ENCODE measurements around the gene VWA7. TPM values are rescaled to one million over a fixed set of nuclear protein-coding genes. Genes with fewer than 3 reads are reported as not detected.
A peak's percentile ranks its signal among the peaks of the same experiment; 100 is the strongest.

The VWA7 gene
- total RNA-seq, 1 experiment from 2014 or later = 2.5 TPM

GRCh38 chr6:31729515-31729978 is 47.6 kb downstream of the VWA7 start:
- Histone ChIP-seq H3K23me2 (ENCODE audit: insufficient read length, low read depth, low read length, poor library complexity, severe bottlenecking) (peaks cover 12% of the 10 kb centered on the region), H2BK5ac (ENCODE audit: insufficient read length, low read length) (no peak overlapping the region), H4K8ac (replicated peaks; ENCODE audit: insufficient read length, low read depth, low read length) (no peak overlapping the region), H2AK5ac (ENCODE audit: insufficient read length, low read length) (no peak overlapping the region), H4K91ac (ENCODE audit: insufficient read length, low read depth, low read length) (no peak overlapping the region), H3K27ac (ENCODE audit: insufficient read length, low read depth, low read length) (no peak overlapping the region), H2BK20ac (ENCODE audit: low read depth, low read length, poor library complexity, severe bottlenecking) (no peak overlapping the region), H3K79me2 (ENCODE audit: insufficient read depth, low read length) (no peaks in the 10 kb centered on the region), H3K9me3 (ENCODE audit: control insufficient read depth, low read depth, low read length) (no peaks in the 10 kb centered on the region), H3K9ac (ENCODE audit: extremely low read depth, insufficient read length, low read length) (peak overlapping the region; percentile 74), H4K20me1 (ENCODE audit: control insufficient read depth, insufficient read depth, insufficient read length) (no peaks in the 10 kb centered on the region), H3K4me2 (ENCODE audit: insufficient read depth, insufficient read length, low read length) (peak overlapping the region; percentile 60), H3K56ac (ENCODE audit: insufficient read length, low read depth, low read length) (no peak overlapping the region), H3K18ac (ENCODE audit: insufficient read length, low read depth, low read length) (peak overlapping the region; percentile 52), H3K4ac (ENCODE audit: low read depth, low read length) (no peak overlapping the region), H2BK120ac (ENCODE audit: low read depth, low read length, poor library complexity, severe bottlenecking) (no peak overlapping the region), H3K27me3 (ENCODE audit: insufficient read depth, low read length) (no peaks in the 10 kb centered on the region), H3K79me1 (ENCODE audit: insufficient read depth, low read depth, low read length, poor library complexity, severe bottlenecking) (no peaks in the 10 kb centered on the region), H3K23ac (ENCODE audit: insufficient read length, low read depth, low read length) (no peak overlapping the region), H2BK15ac (ENCODE audit: low read depth, low read length) (no peak overlapping the region), H3K4me1 (ENCODE audit: insufficient read depth, low read length) (peaks cover 5% of the 10 kb centered on the region; the same call in 1 of the 2 replicates), H3K14ac (ENCODE audit: insufficient read depth, low read length) (peak overlapping the region; percentile 80; the same call in 1 of the 2 replicates), H3T11ph (ENCODE audit: low read length) (no peak overlapping the region), H4K5ac (ENCODE audit: insufficient read length, low read depth, low read length) (no peak overlapping the region), H2BK12ac (ENCODE audit: insufficient read length, low read depth, low read length) (no peak overlapping the region), H2AFZ (ENCODE audit: low read length) (no peak overlapping the region)
- Mint-ChIP-seq H3K27me3 (ENCODE audit: low read depth) (no peaks in the 10 kb centered on the region), H3K4me1 (peaks cover 23 to 28% of the 10 kb centered on the region in 2 experiments), H3K9me3 (no peaks in the 10 kb centered on the region; a peak in 2 of 5 replicates), H3K36me3 (ENCODE audit: insufficient read depth in 1 of 3, low read depth in 3 of 3) (peaks cover 42 to 76% (median 69%) of the 10 kb centered on the region in 3 experiments), H3K4me3 (peak overlapping the region; percentile 83 to 98), H3K27ac (peak overlapping the region; percentile 93 to 98 (median 93))
- peak; percentile 95 for DNase-seq
- TF ChIP-seq CTCF (conservative IDR thresholded peaks at IDR 0.05) = peak; percentile 81
- WGBS (ENCODE audit: extremely low coverage, insufficient read length, low lambda C conversion rate) = no CpG with 5 or more reads among the region's 29 CpGs

Data from H9 (cell line).